GM12891 (cell line): ENCODE data around the gene CABCOCO1.

Experiments used
- PAX5 ChIP-seq: IDR thresholded peaks from 2 replicates; pipeline ENCODE4 v1.6.1; 2011; ENCODE audit warnings: low read length, moderate library complexity, mild to moderate bottlenecking; ENCODE audit not compliant: insufficient read depth, severe bottlenecking
- POLR2A ChIP-seq: IDR thresholded peaks from 2 replicates; pipeline ENCODE4 v1.6.1; 2011; ENCODE audit warnings: low read depth, low read length, control low read depth
- POLR2AphosphoS5 ChIP-seq: IDR thresholded peaks from 2 replicates; pipeline ENCODE4 v1.6.1; 2011; ENCODE audit warnings: low read depth, low read length, control low read depth
- POU2F2 ChIP-seq: IDR thresholded peaks from 2 replicates; pipeline ENCODE4 v1.6.1; 2011; ENCODE audit warnings: low read depth, mild to moderate bottlenecking, control low read depth, low read length, moderate library complexity
- SPI1 ChIP-seq: IDR thresholded peaks from 2 replicates; pipeline ENCODE4 v1.6.1; 2011; ENCODE audit warnings: low read depth, low read length, control low read depth
- TAF1 ChIP-seq: IDR thresholded peaks from 2 replicates; pipeline ENCODE4 v1.6.1; 2011; ENCODE audit warnings: low read depth, low read length, control low read depth

DNA sequence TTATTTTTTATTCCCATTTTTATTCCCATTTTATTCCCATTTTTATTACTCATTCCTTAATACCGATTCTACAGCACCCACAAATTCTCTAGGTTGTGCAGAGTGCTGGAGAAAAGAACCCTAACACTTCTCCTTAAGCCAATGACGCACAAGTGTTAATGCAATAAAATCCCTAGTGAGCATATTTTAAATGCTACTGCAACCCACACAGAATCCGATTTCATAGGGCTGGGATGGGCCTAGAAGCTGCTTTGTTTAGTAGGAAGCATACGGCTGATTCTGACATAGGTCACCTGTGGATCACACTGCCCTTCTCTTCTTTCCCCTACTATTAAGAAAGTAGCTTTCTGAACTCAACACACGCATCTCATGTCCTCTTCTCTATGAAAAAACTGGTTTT, 45.1 kb upstream of the CABCOCO1 start:
- no peak for TF ChIP-seq POLR2A
- TF ChIP-seq POLR2AphosphoS5, result no peak
- no peak for TF ChIP-seq TAF1
- TF ChIP-seq SPI1, result no peak
- TF ChIP-seq PAX5, result no peak
- TF ChIP-seq POU2F2, result no peak
